Activated CD4-positive, alpha-beta T cell treated with anti-CD3 and anti-CD28 coated beads, Interleukin-2, amount 50 U/mL, for 24 hours (primary cell): Measurements from ENCODE around the gene PNPLA8.

Experiments
- DNase-seq, 2 donors: peaks; one replicate each; pipeline ENCODE4 v3.0.0-alpha.2; 2020; ENCODE audit warnings: low read depth in 1 of 2, low spot score in 1 of 2

PNPLA8 gene

DNA sequence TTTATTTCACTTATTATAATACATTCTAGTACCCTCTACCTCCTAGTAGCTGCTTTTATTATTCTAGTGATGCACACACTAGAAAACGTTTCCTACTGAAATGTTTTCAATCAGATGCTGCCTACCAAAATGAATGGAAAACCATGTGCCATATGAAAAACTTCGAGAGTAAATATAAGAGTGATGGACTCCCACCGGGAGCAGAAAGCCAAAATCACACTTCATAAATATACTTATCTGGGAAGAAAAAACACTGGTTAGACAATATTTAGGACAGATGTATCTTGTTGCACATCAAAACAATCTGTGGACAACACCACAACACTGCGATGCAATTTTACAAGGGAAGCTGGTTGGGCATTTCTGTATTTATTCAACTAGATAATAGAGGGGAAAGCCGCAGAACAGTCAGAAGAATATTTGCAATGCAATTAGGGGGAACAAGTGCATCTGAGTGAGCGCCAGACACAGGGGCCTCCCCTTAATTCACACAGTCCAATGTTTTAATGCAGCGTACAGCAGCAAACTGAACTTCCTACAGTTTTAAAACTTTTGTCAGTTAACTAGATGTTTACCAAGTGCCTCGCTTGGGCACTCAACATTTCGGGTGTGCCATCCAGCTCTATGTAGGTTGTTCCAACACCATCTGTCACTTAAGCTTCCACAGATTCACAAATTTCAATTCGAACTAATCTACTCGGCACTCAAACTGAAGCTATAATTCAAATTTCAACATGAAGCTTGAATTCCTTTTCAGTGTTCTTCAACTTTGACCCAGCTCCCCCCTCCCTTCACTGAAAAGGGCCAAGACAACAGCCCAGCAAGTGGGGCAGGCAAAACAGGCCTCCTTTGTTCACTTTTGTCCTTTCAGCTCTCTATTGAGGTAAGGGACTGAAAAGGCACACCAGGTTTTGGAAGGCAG, 77.1 kb downstream of the PNPLA8 start:
- no peak for DNase-seq

- DNase-seq: no peak
Measured at GRCh38 chr7:108442039-108442568, 83.8 kb downstream of the PNPLA8 start.

DNA sequence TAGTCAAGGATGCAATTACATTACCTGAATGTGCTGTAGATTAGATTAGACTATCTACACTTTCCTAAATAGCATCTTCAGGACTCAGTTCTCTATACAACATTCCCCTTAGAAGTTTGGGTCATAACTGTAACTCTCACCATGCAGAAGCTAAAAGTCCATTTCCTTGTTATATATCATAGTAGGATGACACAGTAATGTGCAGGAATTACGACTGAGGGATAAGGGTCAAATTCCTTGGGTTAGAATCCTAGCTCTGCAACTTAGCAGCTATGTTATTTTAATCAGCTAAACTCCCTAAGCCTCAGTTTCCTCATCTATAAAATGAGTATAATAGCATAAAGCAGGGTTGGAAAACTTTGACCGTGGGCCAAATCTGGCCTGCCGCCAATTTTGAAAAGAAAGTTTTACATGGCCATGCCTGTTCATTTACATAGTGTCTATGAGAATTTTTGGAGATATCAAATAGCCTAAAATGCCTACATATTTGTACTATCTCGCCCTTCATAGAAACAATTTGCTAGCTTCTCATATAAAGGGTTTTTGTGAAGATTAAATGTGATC, 84.5 kb downstream of the PNPLA8 start:
- no peak for DNase-seq

GRCh38 chr7:108440613-108441012, 85.3 kb downstream of the PNPLA8 start:
- DNase-seq: no peak

DNA sequence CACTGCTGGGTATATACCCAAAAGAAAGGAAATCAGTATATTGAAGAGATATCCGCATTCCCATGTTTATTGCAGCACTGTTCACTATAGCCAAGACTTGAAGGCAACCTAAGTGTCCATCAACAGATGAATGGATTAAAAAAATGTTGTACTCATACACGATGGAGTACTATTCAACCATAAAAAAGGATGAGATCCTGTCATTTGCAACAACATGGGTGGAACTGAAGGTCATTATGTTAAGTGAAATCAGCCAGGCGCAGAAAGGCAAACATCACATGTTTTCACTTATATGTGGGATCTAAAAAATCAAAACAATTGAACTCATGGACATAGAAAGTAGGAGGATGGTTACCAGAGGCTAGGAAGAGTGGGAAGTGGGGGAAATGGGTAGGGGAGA, 89.0 kb downstream of the PNPLA8 start:
- DNase-seq: no peak

- no peak for DNase-seq
Measured at GRCh38 chr7:108434010-108434409, 91.9 kb downstream of the PNPLA8 start.

DNA sequence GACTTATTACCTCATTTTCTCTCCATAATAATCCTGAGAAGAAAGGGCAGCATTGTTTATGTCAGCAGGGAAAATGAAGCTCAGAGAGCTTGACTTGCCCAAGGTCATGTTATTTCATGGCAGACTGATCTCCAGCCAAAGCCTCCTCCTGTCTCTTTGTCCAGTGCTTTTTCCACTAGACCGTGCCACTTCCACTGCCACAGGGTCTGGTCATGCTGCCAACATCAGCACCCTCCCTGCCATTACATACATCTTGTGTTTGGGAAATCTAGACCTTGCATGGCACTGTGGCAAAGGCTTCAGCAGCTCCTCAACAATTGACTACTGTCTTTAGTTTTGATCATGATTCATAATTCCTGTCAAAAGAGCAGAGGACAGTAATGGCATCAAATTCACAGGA, 94.8 kb downstream of the PNPLA8 start:
- no peak for DNase-seq

DNA sequence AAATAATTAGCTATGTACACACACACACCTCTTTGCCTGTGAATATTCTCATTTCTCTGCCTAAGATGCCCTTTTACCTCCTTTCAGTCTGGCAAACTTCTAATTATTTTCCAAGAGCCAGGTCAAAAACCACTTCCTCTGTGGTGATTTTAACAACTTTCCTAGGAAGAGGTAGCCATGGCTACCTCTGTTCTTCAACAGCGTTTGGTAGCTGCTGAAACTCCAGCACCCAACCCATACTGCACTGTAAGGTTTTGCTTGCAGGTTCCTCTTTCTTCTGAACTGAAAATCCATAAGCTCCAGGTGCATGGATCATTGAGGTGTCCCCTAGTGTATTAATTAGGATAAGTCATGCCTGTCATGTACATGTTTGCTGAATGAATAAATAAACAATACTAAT, 95.3 kb downstream of the PNPLA8 start:
- DNase-seq: no peak

- DNase-seq: no peak
Measured at GRCh38 chr7:108427766-108428165, 98.2 kb downstream of the PNPLA8 start.

- DNase-seq: no peak
Measured at GRCh38 chr7:108425714-108426275, 100.1 kb downstream of the PNPLA8 start.

DNA sequence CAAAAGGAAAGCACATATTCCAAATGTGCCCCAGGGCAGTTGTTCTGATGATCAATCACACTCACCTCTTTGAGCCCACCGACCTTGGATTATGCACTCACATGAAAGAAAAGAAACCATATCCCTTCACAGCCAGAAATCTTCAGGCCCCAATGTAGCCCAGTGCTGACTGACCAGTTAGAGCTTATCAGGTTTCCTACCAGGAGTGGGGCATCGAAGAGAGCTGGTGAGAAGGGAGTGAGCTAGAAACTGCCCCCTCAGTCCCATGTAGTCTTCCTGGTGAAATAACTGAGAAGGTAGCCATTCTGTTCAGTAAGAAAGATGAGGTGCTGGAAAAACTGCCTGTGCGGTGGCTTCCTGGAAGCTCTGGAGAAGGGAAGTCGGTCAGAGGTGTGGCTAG, 101.9 kb downstream of the PNPLA8 start:
- no peak for DNase-seq

- no peak for DNase-seq
Measured at GRCh38 chr7:108423089-108423989, 102.6 kb downstream of the PNPLA8 start.

DNA sequence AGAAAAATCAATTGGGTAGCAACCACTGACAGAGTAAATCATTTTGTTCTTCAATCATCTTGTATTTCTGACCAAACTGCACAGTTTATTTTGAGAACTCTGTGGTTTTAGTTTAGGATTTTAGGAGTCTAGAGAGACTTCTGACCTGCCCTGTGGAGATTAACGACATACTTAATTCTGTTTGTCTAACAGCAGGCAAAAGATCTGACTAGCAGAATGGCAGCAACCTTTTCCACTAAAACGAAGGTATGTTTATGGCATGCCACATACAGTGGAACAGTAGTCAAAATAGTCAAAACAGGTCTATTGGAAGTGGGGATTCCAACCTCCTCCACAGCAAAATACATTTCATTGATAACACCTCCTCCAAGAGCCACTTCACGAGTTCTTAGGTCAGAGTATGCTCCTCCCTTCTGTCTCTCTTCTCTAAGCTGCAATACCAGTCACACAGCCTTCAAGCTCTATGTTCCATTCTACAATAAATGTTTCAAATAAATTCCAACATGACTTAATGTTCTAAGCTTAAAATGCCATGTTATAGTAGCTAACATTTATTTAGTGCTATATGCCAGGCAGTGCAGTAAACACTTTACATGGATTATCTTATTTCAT, 104.1 kb downstream of the PNPLA8 start:
- no peak for DNase-seq
